ENCODE results near the gene FOXD2.

Gene FOXD2

GRCh38 chr1:47417170-47418044 lies 20.4 kb upstream of the FOXD2 start:
- no peak for DNase-seq (ENCODE audit: low read depth in 2 of 2)

- DNase-seq (ENCODE audit: low read depth in 2 of 2), result no peak
Measured at GRCh38 chr1:47418122-47418521, 19.7 kb upstream of the FOXD2 start.

- no peak for DNase-seq (ENCODE audit: low read depth in 2 of 2)
Measured at GRCh38 chr1:47418681-47419325, 19.0 kb upstream of the FOXD2 start.

GRCh38 chr1:47420547-47420946 lies 17.3 kb upstream of the FOXD2 start:
- no peak for DNase-seq (ENCODE audit: low read depth in 2 of 2)

GRCh38 chr1:47423872-47424271 lies 14.0 kb upstream of the FOXD2 start:
- no peak for DNase-seq (ENCODE audit: low read depth in 2 of 2)

GRCh38 chr1:47424336-47424982 lies 13.4 kb upstream of the FOXD2 start:
- DNase-seq (ENCODE audit: low read depth in 2 of 2), result no peak

GRCh38 chr1:47431534-47431933 lies 6.3 kb upstream of the FOXD2 start:
- DNase-seq (ENCODE audit: low read depth in 2 of 2), result no peak

GRCh38 chr1:47432071-47433036 lies 5.5 kb upstream of the FOXD2 start:
- DNase-seq (ENCODE audit: low read depth in 2 of 2), result peak in 1 of 2 donors; percentile 28

GRCh38 chr1:47433037-47433421 lies 4.8 kb upstream of the FOXD2 start:
- DNase-seq (ENCODE audit: low read depth in 2 of 2), result no peak

GRCh38 chr1:47433477-47434050 lies 4.3 kb upstream of the FOXD2 start:
- no peak for DNase-seq (ENCODE audit: low read depth in 2 of 2)

GRCh38 chr1:47434051-47434842 lies 3.6 kb upstream of the FOXD2 start:
- no peak for DNase-seq (ENCODE audit: low read depth in 2 of 2)

- no peak for DNase-seq (ENCODE audit: low read depth in 2 of 2)
Measured at GRCh38 chr1:47435506-47436303, 2.1 kb upstream of the FOXD2 start.

- DNase-seq (ENCODE audit: low read depth in 2 of 2), result peak; percentile 48 to 64
Measured at GRCh38 chr1:47436304-47436978, 1.4 kb upstream of the FOXD2 start.

- DNase-seq (ENCODE audit: low read depth in 2 of 2), result peak in 1 of 2 donors; percentile 21
Measured at GRCh38 chr1:47436979-47437446, 831 bp upstream of the FOXD2 start.

GRCh38 chr1:47438165-47439016 lies 547 bp downstream of the FOXD2 start:
- DNase-seq (ENCODE audit: low read depth in 2 of 2), result no peak

- DNase-seq (ENCODE audit: low read depth in 2 of 2), result no peak
Measured at GRCh38 chr1:47439017-47439818, 1.4 kb downstream of the FOXD2 start.

Measured in stimulated activated CD8-positive, alpha-beta memory T cell treated with anti-CD3 and anti-CD28 coated beads, Interleukin-7, amount 100 ng/mL, for 4 hours (primary cell).